ENCODE results near the gene SHB.

DNA sequence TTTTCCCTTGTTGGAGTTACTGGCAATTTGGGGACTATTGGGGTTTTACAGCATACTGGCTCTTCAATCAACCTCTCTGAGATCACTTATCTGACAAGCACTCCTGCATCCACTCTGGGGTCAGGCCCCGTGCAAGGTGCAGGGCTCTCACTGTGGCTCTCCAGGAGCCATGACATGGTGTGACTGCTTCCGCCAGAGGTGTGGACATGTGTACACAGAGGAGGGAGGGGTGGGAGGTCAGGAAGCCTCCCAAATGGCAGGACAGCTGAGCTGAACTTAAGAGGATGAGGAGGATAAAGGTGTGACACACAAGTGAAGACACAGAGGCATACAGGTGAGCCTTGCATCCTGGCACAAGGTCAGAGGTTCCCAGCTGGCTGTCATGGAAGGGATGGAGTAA lies 24.3 kb downstream of the SHB start:
- TF ChIP-seq, protein P1, sequence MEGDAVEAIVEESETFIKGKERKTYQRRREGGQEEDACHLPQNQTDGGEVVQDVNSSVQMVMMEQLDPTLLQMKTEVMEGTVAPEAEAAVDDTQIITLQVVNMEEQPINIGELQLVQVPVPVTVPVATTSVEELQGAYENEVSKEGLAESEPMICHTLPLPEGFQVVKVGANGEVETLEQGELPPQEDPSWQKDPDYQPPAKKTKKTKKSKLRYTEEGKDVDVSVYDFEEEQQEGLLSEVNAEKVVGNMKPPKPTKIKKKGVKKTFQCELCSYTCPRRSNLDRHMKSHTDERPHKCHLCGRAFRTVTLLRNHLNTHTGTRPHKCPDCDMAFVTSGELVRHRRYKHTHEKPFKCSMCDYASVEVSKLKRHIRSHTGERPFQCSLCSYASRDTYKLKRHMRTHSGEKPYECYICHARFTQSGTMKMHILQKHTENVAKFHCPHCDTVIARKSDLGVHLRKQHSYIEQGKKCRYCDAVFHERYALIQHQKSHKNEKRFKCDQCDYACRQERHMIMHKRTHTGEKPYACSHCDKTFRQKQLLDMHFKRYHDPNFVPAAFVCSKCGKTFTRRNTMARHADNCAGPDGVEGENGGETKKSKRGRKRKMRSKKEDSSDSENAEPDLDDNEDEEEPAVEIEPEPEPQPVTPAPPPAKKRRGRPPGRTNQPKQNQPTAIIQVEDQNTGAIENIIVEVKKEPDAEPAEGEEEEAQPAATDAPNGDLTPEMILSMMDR (conservative IDR thresholded peaks at IDR 0.05; ENCODE audit: low read length): no peak
- no peak for TF ChIP-seq EZH2phosphoT487 (IDR thresholded peaks at IDR 0.05; ENCODE audit: borderline replicate concordance, low read depth, low read length)
